ENCODE results near the gene PDGFA. TPM values are rescaled to one million over a fixed set of nuclear protein-coding genes. Genes with fewer than 3 reads are reported as not detected.

The PDGFA gene
- total RNA-seq, 3 donors from 2014 or later (not counting 1 experiment from before 2014, with no cell fraction given) = 0.86 to 2.0 (median 1.5) TPM

- Histone ChIP-seq H3K9me3 (ENCODE audit: control insufficient read depth, insufficient read depth, low read length) (no peaks in the 10 kb centered on the region), H3K27ac (ENCODE audit: low read length) (no peak overlapping the region), H3K36me3 (ENCODE audit: control insufficient read depth, insufficient read depth, low read length) (no peaks in the 10 kb centered on the region), H3K4me3 (ENCODE audit: low read length) (no peak overlapping the region), H3K27me3 (ENCODE audit: control insufficient read depth, insufficient read depth, low read length) (no peaks in the 10 kb centered on the region), H3K4me1 (ENCODE audit: control insufficient read depth, insufficient read depth, low read length) (no peaks in the 10 kb centered on the region)
- no peak for TF ChIP-seq CTCF (IDR thresholded peaks at IDR 0.05)
- WGBS (ENCODE audit: insufficient coverage) = 89% methylated on average over 20 of the region's 20 CpGs
- Mint-ChIP-seq H3K27me3 (ENCODE audit: low read depth in 2 of 2) (no peaks in the 10 kb centered on the region), H3K4me3 (no peak overlapping the region), H3K9me3 (no peaks in the 10 kb centered on the region), H3K36me3 (no peaks in the 10 kb centered on the region), H3K27ac (no peak overlapping the region), H3K4me1 (no peaks in the 10 kb centered on the region)
- intact Hi-C loops (cut with micrococcal nuclease) = no loop called here
- ATAC-seq = no peak
- no peak for DNase-seq
Measured at GRCh38 chr7:503575-504111, 16.0 kb downstream of the PDGFA start.

DNA sequence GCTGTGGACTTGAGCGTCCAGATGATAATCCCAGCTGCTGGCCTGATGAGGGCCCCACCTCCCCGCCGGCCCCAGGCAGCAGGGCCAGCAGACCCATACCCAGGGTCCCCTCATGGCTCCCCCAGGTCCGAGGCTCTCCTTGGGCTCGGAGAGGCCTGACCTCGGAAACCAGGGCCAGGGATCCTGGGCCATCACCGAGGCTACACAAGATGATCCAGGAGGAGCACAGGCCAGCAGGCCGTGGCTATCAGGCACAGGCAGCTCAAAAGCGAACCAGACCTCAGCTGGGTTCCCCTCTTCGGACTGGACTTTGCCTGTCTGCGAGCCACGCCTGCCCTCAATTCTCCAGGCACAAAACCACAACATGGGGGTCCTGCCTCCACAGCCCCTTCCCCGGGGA, 17.4 kb downstream of the PDGFA start:
- TF ChIP-seq CTCF (IDR thresholded peaks at IDR 0.05) = no peak
- no peaks in the 10 kb centered on the region for H3K27me3 ChIP-seq (ENCODE audit: control insufficient read depth, insufficient read depth, low read length)
- no peaks in the 10 kb centered on the region for H3K9me3 Mint-ChIP-seq
- H3K27me3 Mint-ChIP-seq (ENCODE audit: low read depth in 2 of 2) = no peaks in the 10 kb centered on the region
- no peak overlapping the region for H3K27ac ChIP-seq (ENCODE audit: low read length)
- no peaks in the 10 kb centered on the region for H3K9me3 ChIP-seq (ENCODE audit: control insufficient read depth, insufficient read depth, low read length)
- WGBS (ENCODE audit: insufficient coverage) = 87% methylated on average over 13 of the region's 13 CpGs
- no peak overlapping the region for H3K4me3 ChIP-seq (ENCODE audit: low read length)
- peaks cover 0 to 5% of the 10 kb centered on the region in 2 donors for H3K4me1 Mint-ChIP-seq
- H3K36me3 Mint-ChIP-seq = no peaks in the 10 kb centered on the region
- ATAC-seq = no peak
- no peaks in the 10 kb centered on the region for H3K4me1 ChIP-seq (ENCODE audit: control insufficient read depth, insufficient read depth, low read length)
- H3K36me3 ChIP-seq (ENCODE audit: control insufficient read depth, insufficient read depth, low read length) = no peaks in the 10 kb centered on the region
- intact Hi-C loops (cut with micrococcal nuclease) = no loop called here
- no peak overlapping the region for H3K27ac Mint-ChIP-seq
- no peak for DNase-seq
- H3K4me3 Mint-ChIP-seq = no peak overlapping the region

- Histone ChIP-seq H3K4me3 (ENCODE audit: low read length) (no peak overlapping the region), H3K27me3 (ENCODE audit: control insufficient read depth, insufficient read depth, low read length) (no peaks in the 10 kb centered on the region), H3K4me1 (ENCODE audit: control insufficient read depth, insufficient read depth, low read length) (no peaks in the 10 kb centered on the region), H3K27ac (ENCODE audit: low read length) (no peak overlapping the region), H3K36me3 (ENCODE audit: control insufficient read depth, insufficient read depth, low read length) (no peaks in the 10 kb centered on the region), H3K9me3 (ENCODE audit: control insufficient read depth, insufficient read depth, low read length) (no peaks in the 10 kb centered on the region)
- 97% methylated on average over 7 of the region's 7 CpGs for WGBS (ENCODE audit: insufficient coverage)
- ATAC-seq (no peak), DNase-seq (no peak)
- H3K4me3 Mint-ChIP-seq = no peak overlapping the region
- no peak for TF ChIP-seq CTCF (IDR thresholded peaks at IDR 0.05)
- peaks cover 0 to 5% of the 10 kb centered on the region in 2 donors for H3K4me1 Mint-ChIP-seq
- H3K9me3 Mint-ChIP-seq = no peaks in the 10 kb centered on the region
- intact Hi-C loops (cut with micrococcal nuclease) = no loop called here
- H3K27me3 Mint-ChIP-seq (ENCODE audit: low read depth in 2 of 2) = no peaks in the 10 kb centered on the region
- no peak overlapping the region for H3K27ac Mint-ChIP-seq
- no peaks in the 10 kb centered on the region for H3K36me3 Mint-ChIP-seq
Measured at GRCh38 chr7:501526-501925, 18.1 kb downstream of the PDGFA start.
